Panc1 (cell line): ENCODE measurements around the gene LMBRD2. TPM values are rescaled to one million over a fixed set of nuclear protein-coding genes. Genes with fewer than 3 reads are reported as not detected.

ENCODE experiments used
- ATAC-seq: fragments of 200-7000 bp; cut with Tn5 transposase; 2 replicates; pipeline ENCODE4 v1.9.1; 2020; ENCODE audit warnings: mild to moderate bottlenecking, moderate library complexity
- BruUV-seq: library from RNA; stranded (reverse); fragments of 400-500 nt; replicated peaks from 2 replicates; lab custom pipeline; 2021; lab: Mats Ljungman, UMichigan
- CTCF ChIA-PET: fragments of 300-600 bp; sonication (Branson Sonifier 250); formaldehyde crosslinking; loops from one replicate; lab custom pipeline; 2022; ENCODE audit warnings: antibody characterized with exemption; lab: Charles Lee
- POLR2A ChIA-PET: fragments of 300-600 bp; sonication (Branson Sonifier 250); formaldehyde crosslinking; loops from one replicate; lab custom pipeline; 2022; ENCODE audit warnings: antibody characterized with exemption; lab: Charles Lee
- DNase-seq: peaks from one replicate; pipeline ENCODE4 v3.0.0-alpha.2; 2010; ENCODE audit warnings: low read depth, low spot score
- H3K27ac ChIP-seq: 2 replicates; pipeline ENCODE4 v1.5.1; 2011; ENCODE audit warnings: mild to moderate bottlenecking, low read length, inconsistent platforms
- H3K27me3 ChIP-seq: fragments of 200-500 bp; sonication (Bioruptor generic); 2 replicates; pipeline ENCODE4 v1.6.0; 2014; ENCODE audit warnings: low read length, inconsistent platforms; ENCODE audit not compliant: control insufficient read depth, insufficient read depth
- H3K36me3 ChIP-seq: fragments of 200-500 bp; sonication (Bioruptor generic); 2 replicates; pipeline ENCODE4 v1.5.1; 2014; ENCODE audit warnings: inconsistent platforms, mild to moderate bottlenecking, low read length, moderate library complexity; ENCODE audit not compliant: control insufficient read depth, insufficient read depth
- H3K4me1 ChIP-seq: 2 replicates; pipeline ENCODE4 v1.5.1; 2011; ENCODE audit warnings: inconsistent platforms, mild to moderate bottlenecking, low read length, moderate library complexity; ENCODE audit not compliant: control insufficient read depth, insufficient read depth
- H3K4me3 ChIP-seq, 2 experiments: 2 replicates each; pipeline ENCODE4 v1.5.1; 2011 to 2012; ENCODE audit warnings: low read depth in 2 of 2, low read length in 2 of 2, mild to moderate bottlenecking in 2 of 2, inconsistent platforms in 1 of 2, moderate library complexity in 1 of 2
- H3K9me3 ChIP-seq: fragments of 200-500 bp; sonication (Bioruptor generic); 2 replicates; pipeline ENCODE4 v1.5.1; 2014; ENCODE audit warnings: low read depth, mild to moderate bottlenecking, inconsistent platforms, low read length, moderate library complexity; ENCODE audit not compliant: control insufficient read depth, insufficient read depth
- CTCF ChIP-seq: fragments of 450-650 bp; IDR thresholded peaks from 2 replicates; pipeline ENCODE4 v1.5.1; 2017; ENCODE audit warnings: mild to moderate bottlenecking
- POLR2AphosphoS5 ChIP-seq: IDR thresholded peaks from 2 replicates; pipeline ENCODE4 v1.6.1; 2012; ENCODE audit warnings: mild to moderate bottlenecking, low read depth, low read length, moderate library complexity
- SIN3A ChIP-seq: IDR thresholded peaks from 2 replicates; pipeline ENCODE4 v1.6.1; 2012; ENCODE audit warnings: low read depth, mild to moderate bottlenecking, low read length, moderate library complexity, borderline replicate concordance; ENCODE audit not compliant: insufficient read depth
- TCF7L2 ChIP-seq: IDR thresholded peaks from 2 replicates; pipeline ENCODE4 v1.6.1; 2011; ENCODE audit warnings: mild to moderate bottlenecking, low read depth, low read length, inconsistent platforms
- in situ Hi-C: cut with HindIII; loops from 2 replicates; pipeline ENCODE4 v1.10.0; 2016; ENCODE audit warnings: low sequenced_read_pairs, low pct_unique_long_range_greater_than_20kb
- intact Hi-C: fragments of 100-400 bp; cut with micrococcal nuclease; formaldehyde crosslinking; loops from one replicate; pipeline ENCODE4 v1.10.0; 2022; ENCODE audit not compliant: unreplicated experiment
- total RNA-seq: library from RNA; stranded (reverse); gene quantifications from one replicate; pipeline ENCODE4 v1.2.1, GENCODE V29; 2021; ENCODE audit not compliant: unreplicated experiment
- TF ChIP-seq, protein P1 (sequence below), 2 experiments: IDR thresholded peaks; 2 replicates each; pipeline ENCODE4 v1.6.1; 2011 to 2012; ENCODE audit warnings: low read depth in 2 of 2, control low read depth in 1 of 2, low read length in 1 of 2, mild to moderate bottlenecking in 1 of 2, moderate library complexity in 1 of 2; ENCODE audit not compliant: insufficient read depth in 1 of 2

Gene LMBRD2
- total RNA-seq, 1 experiment from 2014 or later = 7.1 TPM

- Histone ChIP-seq H3K4me3 (peak overlapping the region in 1 of 2 experiments; percentile 11; a peak in 1 of 4 replicates), H3K27me3 (peaks cover 6% of the 10 kb centered on the region; the same call in 1 of the 2 replicates), H3K9me3 (no peaks in the 10 kb centered on the region), H3K4me1 (peaks cover 6% of the 10 kb centered on the region; the same call in 1 of the 2 replicates), H3K27ac (no peak overlapping the region), H3K36me3 (no peaks in the 10 kb centered on the region)
- POLR2A ChIA-PET = no interaction called here
- TF ChIP-seq POLR2AphosphoS5 (no peak), SIN3A (no peak), TCF7L2 (no peak), CTCF (no peak)
- TF ChIP-seq, protein P1, sequence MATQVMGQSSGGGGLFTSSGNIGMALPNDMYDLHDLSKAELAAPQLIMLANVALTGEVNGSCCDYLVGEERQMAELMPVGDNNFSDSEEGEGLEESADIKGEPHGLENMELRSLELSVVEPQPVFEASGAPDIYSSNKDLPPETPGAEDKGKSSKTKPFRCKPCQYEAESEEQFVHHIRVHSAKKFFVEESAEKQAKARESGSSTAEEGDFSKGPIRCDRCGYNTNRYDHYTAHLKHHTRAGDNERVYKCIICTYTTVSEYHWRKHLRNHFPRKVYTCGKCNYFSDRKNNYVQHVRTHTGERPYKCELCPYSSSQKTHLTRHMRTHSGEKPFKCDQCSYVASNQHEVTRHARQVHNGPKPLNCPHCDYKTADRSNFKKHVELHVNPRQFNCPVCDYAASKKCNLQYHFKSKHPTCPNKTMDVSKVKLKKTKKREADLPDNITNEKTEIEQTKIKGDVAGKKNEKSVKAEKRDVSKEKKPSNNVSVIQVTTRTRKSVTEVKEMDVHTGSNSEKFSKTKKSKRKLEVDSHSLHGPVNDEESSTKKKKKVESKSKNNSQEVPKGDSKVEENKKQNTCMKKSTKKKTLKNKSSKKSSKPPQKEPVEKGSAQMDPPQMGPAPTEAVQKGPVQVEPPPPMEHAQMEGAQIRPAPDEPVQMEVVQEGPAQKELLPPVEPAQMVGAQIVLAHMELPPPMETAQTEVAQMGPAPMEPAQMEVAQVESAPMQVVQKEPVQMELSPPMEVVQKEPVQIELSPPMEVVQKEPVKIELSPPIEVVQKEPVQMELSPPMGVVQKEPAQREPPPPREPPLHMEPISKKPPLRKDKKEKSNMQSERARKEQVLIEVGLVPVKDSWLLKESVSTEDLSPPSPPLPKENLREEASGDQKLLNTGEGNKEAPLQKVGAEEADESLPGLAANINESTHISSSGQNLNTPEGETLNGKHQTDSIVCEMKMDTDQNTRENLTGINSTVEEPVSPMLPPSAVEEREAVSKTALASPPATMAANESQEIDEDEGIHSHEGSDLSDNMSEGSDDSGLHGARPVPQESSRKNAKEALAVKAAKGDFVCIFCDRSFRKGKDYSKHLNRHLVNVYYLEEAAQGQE (IDR thresholded peaks at IDR 0.05; ENCODE audit: insufficient read depth in 1 of 2, low read depth in 2 of 2, low read length in 1 of 2) = no peak
- intact Hi-C loops = no loop called here
- BruUV-seq = no TSS peak
- CTCF ChIA-PET = interaction anchor here (0.5 to 0.7 kb wide), 2 partner anchors 9 to 248 kb away, joined by 3 read pairs; no protein-coding TSS in a partner anchor
- ATAC-seq (peak; percentile 58; the same call in 1 of the 2 replicates), DNase-seq (no peak)
- in situ Hi-C loops = no loop called here
Observed at GRCh38 chr5:36059571-36060419, 91.9 kb downstream of the LMBRD2 start.

DNA sequence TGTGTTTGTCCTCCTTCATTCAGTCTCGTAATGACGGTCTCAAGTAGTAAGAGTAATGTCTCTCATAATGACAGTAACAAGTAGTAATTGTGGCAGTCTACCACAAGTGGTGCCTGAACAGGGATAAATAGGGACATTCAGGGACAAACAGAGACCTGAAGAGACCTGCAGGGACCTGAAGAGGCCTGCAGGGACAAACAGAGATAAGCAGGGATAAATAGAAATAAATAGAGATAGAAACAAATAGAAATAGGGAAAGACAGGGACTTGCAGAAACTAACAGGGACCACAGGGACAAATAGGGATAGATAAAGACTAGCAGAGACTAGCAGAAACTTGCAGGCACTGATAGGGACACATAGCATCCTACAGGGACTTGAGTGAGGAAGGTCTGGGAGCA, 92.9 kb downstream of the LMBRD2 start:
- Histone ChIP-seq H3K36me3 (no peaks in the 10 kb centered on the region), H3K4me3 (no peak overlapping the region), H3K4me1 (peaks cover 6% of the 10 kb centered on the region; the same call in 1 of the 2 replicates), H3K9me3 (no peaks in the 10 kb centered on the region), H3K27me3 (no peaks in the 10 kb centered on the region; the same call in 1 of the 2 replicates), H3K27ac (no peak overlapping the region)
- DNase-seq (no peak), ATAC-seq (no peak)
- ChIA-PET CTCF (no interaction called here), POLR2A (no interaction called here)
- BruUV-seq = no TSS peak
- TF ChIP-seq POLR2AphosphoS5 = no peak
- no peak for TF ChIP-seq TCF7L2
- TF ChIP-seq CTCF = no peak
- no peak for TF ChIP-seq SIN3A
- TF ChIP-seq, protein P1 (IDR thresholded peaks at IDR 0.05; ENCODE audit: insufficient read depth in 1 of 2, low read depth in 2 of 2, low read length in 1 of 2) = no peak
- in situ Hi-C loops = no loop called here
- intact Hi-C loops = no loop called here
